ENCODE results near the gene MAP2K5. TPM values are rescaled to one million over a fixed set of nuclear protein-coding genes. Genes with fewer than 3 reads are reported as not detected.
A peak's percentile ranks its signal among the peaks of the same experiment; 100 is the strongest.

MAP2K5 gene
- polyA plus RNA-seq, 1 donor from 2014 or later: 15.2 TPM

DNA sequence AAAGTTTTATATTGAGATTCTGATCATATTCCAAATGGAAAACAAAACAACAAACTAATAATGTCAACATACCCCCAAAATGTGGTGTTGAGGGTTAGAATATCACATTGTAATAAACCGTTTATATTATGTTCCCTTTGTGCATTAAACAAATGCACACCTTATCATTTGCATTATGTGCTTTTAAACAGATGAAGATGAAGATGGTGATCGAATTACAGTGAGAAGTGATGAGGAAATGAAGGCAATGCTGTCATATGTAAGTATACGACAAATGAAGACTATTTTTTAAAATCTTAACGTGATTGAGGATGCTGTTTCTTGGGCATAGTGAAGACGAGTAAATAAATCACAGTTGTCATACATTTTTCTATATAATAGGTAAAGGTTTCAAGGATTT, 20.6 kb downstream of the MAP2K5 start:
- Mint-ChIP-seq H3K27ac (peak overlapping the region in 1 of 3 donors; percentile 31), H3K9me3 (peaks cover 2 to 4% (median 3%) of the 10 kb centered on the region in 3 donors), H3K4me3 (no peak overlapping the region), H3K36me3 (peaks cover 4% of the 10 kb centered on the region), H3K27me3 (no peaks in the 10 kb centered on the region), H3K4me1 (peaks cover 8 to 14% (median 11%) of the 10 kb centered on the region in 3 donors)

DNA sequence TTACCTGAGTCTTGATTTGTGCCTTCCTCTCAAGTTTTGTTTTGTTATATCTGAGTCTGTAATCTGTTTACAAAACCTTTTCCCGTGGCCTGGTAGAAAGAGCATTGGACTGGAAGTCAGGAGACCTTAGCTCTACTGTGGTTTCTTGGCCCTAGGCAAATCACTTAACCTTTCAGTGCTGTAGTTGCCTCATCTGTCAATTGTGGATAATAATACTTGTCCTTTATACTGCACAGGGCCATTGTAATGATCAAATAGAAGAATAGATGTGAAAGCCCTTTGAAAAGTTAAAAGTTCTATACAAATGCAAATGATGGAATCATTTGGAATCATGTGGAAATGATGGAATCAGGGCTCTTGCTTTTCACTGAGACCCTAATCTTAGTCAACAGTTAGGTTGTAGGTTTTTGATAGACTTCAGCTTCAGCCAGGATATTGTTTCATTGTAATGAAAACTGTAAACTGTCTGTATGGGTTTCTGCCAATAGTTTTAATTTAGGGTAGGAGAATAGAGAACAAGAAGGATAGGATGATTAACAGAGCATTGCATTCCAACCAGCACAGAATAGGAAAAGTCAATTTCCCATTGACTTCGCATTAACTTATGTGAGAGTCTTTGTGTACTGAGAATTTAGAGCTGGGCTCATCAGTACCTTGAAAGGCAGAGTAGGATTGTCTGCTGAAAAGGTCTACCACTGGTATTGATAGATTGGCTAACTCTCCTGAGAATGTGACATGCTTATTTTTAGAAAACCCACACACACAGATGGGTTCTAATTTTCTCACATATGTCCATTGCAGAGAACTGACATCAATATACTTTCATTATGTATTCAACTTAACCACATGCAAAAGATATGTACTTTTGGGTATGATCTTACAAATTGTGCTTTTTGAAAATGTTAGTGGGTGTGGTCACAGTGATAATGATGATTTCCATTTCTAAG, 21.8 kb downstream of the MAP2K5 start:
- H3K27me3 Mint-ChIP-seq: no peaks in the 10 kb centered on the region
- peak overlapping the region in 1 of 4 donors; percentile 1 for H3K4me3 Mint-ChIP-seq
- peaks cover 6% of the 10 kb centered on the region for H3K36me3 Mint-ChIP-seq
- H3K9me3 Mint-ChIP-seq: no peaks in the 10 kb centered on the region
- H3K27ac Mint-ChIP-seq: no peak overlapping the region
- H3K4me1 Mint-ChIP-seq: peaks cover 8 to 14% (median 11%) of the 10 kb centered on the region in 3 donors

DNA sequence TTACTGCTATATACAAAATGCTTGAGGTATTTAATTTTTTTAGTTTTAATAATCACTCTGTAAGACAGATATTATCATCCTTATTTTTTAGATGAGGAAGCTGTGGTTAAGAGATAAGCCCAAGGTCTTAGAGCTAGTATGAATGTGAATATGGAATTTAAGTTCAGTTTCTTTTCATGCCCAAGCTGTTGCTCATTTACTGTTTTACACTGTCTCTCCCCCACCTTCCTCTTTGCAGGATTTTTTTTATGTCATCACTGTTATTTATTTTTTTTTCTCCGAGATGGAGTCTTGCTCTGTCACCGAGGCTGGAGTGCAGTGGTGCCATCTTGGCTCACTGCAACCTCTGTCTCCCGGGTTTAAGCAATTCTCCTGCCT, 22.5 kb downstream of the MAP2K5 start:
- peak overlapping the region in 1 of 4 donors; percentile 1 for H3K4me3 Mint-ChIP-seq
- peak overlapping the region in 1 of 3 donors; percentile 64 for H3K27ac Mint-ChIP-seq
- peaks cover 8 to 14% (median 11%) of the 10 kb centered on the region in 3 donors for H3K4me1 Mint-ChIP-seq
- H3K27me3 Mint-ChIP-seq: no peaks in the 10 kb centered on the region
- peaks cover 6% of the 10 kb centered on the region for H3K36me3 Mint-ChIP-seq
- no peaks in the 10 kb centered on the region for H3K9me3 Mint-ChIP-seq

GRCh38 chr15:67569668-67570067, 27.2 kb downstream of the MAP2K5 start:
- Mint-ChIP-seq H3K36me3 (peaks cover 14% of the 10 kb centered on the region), H3K4me3 (no peak overlapping the region), H3K9me3 (no peaks in the 10 kb centered on the region), H3K4me1 (peaks cover 4 to 7% (median 4%) of the 10 kb centered on the region in 3 donors), H3K27me3 (no peaks in the 10 kb centered on the region), H3K27ac (no peak overlapping the region)

GRCh38 chr15:67570875-67571647, 28.6 kb downstream of the MAP2K5 start:
- peaks cover 0 to 7% (median 0%) of the 10 kb centered on the region in 3 donors for H3K4me1 Mint-ChIP-seq
- H3K27ac Mint-ChIP-seq: no peak overlapping the region
- H3K4me3 Mint-ChIP-seq: no peak overlapping the region
- H3K27me3 Mint-ChIP-seq: no peaks in the 10 kb centered on the region
- H3K9me3 Mint-ChIP-seq: no peaks in the 10 kb centered on the region
- peaks cover 13% of the 10 kb centered on the region for H3K36me3 Mint-ChIP-seq

- no peaks in the 10 kb centered on the region for H3K27me3 Mint-ChIP-seq
- H3K36me3 Mint-ChIP-seq: peaks cover 13% of the 10 kb centered on the region
- peaks cover 0 to 7% (median 0%) of the 10 kb centered on the region in 3 donors for H3K4me1 Mint-ChIP-seq
- no peak overlapping the region for H3K27ac Mint-ChIP-seq
- H3K4me3 Mint-ChIP-seq: no peak overlapping the region
- no peaks in the 10 kb centered on the region for H3K9me3 Mint-ChIP-seq
These were observed 29.3 kb downstream of the MAP2K5 start for GRCh38 chr15:67571648-67572415.

DNA sequence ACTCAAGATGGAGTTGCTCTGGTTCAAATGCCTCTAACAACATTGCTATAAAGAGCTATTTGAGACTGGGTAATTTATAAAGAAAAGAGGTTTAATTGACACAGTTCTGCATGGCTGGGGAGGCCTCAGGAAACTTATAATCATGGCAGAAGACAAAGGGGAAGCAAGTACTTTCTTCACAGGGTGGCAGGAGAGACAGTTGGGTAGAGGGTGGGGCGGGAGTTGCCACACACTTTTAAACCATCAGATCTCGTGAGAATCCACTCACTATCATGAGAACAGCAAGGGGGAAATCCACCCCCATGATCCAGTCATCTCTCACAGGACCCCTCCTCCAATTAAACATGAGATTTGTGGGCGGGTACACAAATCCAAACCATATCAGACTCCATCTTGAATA, 30.7 kb downstream of the MAP2K5 start:
- Mint-ChIP-seq H3K4me1 (peaks cover 0 to 7% (median 0%) of the 10 kb centered on the region in 3 donors), H3K9me3 (no peaks in the 10 kb centered on the region), H3K4me3 (no peak overlapping the region), H3K36me3 (peaks cover 14% of the 10 kb centered on the region), H3K27me3 (no peaks in the 10 kb centered on the region), H3K27ac (no peak overlapping the region)

DNA sequence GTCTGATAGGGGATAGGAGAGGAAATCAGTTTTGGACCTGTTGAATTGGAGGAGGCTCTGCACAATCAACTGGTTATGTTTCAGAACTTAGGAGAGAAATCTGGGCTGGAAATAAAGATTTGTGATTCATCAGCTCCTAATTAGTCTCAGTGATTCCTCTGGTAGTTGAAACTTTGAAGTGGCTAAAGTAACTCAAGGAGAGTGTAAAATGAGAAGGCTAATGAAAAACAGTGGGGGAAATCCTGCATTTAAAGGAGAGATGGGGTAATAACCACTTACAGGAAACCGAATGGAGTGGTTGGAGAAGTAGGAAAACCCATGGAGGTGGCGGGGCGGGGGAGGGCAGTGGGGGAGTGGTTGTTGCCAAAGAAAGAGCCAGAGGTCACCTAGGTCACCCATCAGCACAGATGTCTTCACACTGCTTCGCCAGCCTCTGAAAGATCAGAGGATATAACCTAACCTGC, 32.6 kb downstream of the MAP2K5 start:
- Mint-ChIP-seq H3K27me3 (no peaks in the 10 kb centered on the region), H3K4me3 (no peak overlapping the region), H3K27ac (no peak overlapping the region), H3K36me3 (peaks cover 11% of the 10 kb centered on the region), H3K4me1 (peaks cover 0 to 7% (median 0%) of the 10 kb centered on the region in 3 donors), H3K9me3 (no peaks in the 10 kb centered on the region)

DNA sequence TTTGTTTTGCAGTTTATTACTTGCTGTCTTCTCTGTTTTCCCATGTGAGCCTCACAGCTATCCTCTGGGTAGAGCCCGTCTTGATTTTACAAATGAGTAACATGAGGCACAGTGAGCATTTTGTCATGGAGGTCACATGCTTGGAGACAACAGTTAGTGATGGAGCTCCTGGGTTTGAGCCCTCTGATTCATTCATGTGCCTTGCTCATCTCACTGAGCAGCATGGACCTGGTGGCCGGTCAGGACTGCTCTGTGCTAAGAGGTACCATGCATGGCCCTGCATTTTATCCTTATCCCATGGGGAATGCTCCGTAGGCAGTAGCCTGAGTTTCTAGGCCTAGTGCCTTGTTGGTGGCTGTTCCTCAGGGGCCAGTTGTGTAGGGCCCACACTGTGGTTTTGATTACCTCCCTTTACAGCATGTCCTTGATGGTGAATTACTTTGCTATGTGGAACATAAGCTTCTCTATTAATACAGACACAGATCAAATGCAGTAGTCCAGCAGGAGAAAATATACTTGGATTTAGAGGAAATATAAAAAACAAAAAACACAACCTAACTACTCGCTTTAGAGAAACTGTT, 35.6 kb downstream of the MAP2K5 start:
- Mint-ChIP-seq H3K9me3 (no peaks in the 10 kb centered on the region), H3K36me3 (peaks cover 4% of the 10 kb centered on the region), H3K27me3 (no peaks in the 10 kb centered on the region)

DNA sequence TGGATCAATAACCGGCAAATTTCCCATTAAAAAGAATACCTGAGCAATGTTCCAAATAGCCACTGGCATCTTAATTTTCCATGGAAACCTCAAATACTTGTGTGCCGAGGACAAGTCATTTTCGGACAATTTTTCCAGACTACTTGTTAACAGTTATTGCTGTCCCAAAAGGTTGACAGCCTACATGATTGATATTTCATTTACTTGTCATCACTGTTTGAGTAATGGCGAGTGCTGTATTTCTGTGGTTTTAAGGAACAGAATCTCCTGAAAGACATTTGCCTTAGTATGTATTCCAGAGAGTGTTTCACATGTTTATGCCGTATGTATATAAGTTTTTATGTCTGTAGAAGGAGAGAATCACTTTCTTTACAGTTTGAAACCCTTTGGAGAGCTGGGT, 36.7 kb downstream of the MAP2K5 start:
- no peaks in the 10 kb centered on the region for H3K4me1 Mint-ChIP-seq
- no peak overlapping the region for H3K27ac Mint-ChIP-seq
- H3K4me3 Mint-ChIP-seq: no peak overlapping the region

More for the DNA sequence above, 35.6 kb downstream of the MAP2K5 start:
- H3K4me3 Mint-ChIP-seq: no peak overlapping the region
- no peak overlapping the region for H3K27ac Mint-ChIP-seq
- no peaks in the 10 kb centered on the region for H3K4me1 Mint-ChIP-seq

DNA sequence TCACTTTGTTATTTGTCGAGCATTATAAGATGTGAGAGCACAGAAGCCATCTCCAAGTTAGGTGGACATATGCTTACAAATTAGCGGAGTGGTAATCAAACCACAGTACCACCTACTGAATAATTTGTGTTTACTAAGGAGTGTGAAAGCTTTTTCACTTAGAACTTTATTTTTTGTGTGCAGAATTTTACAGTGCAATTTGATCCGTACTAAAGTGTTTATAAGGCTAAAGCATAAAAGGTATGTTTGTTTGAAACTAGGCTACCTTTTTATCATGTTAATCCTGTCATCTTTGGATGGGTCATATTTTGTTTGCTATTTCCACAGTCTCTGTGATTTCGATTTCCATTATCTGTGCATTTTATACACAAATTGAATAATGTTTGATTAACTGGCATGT, 37.5 kb downstream of the MAP2K5 start:
- H3K4me3 Mint-ChIP-seq: no peak overlapping the region
- peaks cover 4% of the 10 kb centered on the region for H3K36me3 Mint-ChIP-seq
- no peaks in the 10 kb centered on the region for H3K4me1 Mint-ChIP-seq
- H3K9me3 Mint-ChIP-seq: no peaks in the 10 kb centered on the region
- H3K27ac Mint-ChIP-seq: no peak overlapping the region
- H3K27me3 Mint-ChIP-seq: no peaks in the 10 kb centered on the region

More for the DNA sequence above, 36.7 kb downstream of the MAP2K5 start:
- Mint-ChIP-seq H3K27me3 (no peaks in the 10 kb centered on the region), H3K36me3 (peaks cover 4% of the 10 kb centered on the region), H3K9me3 (no peaks in the 10 kb centered on the region)

GRCh38 chr15:67584157-67584556, 41.7 kb downstream of the MAP2K5 start:
- Mint-ChIP-seq H3K27ac (no peak overlapping the region), H3K36me3 (peaks cover 24% of the 10 kb centered on the region), H3K27me3 (no peaks in the 10 kb centered on the region), H3K4me3 (no peak overlapping the region), H3K9me3 (no peaks in the 10 kb centered on the region), H3K4me1 (no peaks in the 10 kb centered on the region)

- Mint-ChIP-seq H3K9me3 (no peaks in the 10 kb centered on the region), H3K4me1 (no peaks in the 10 kb centered on the region), H3K36me3 (peaks cover 23% of the 10 kb centered on the region), H3K27ac (no peak overlapping the region), H3K27me3 (no peaks in the 10 kb centered on the region), H3K4me3 (no peak overlapping the region)
These were observed 43.2 kb downstream of the MAP2K5 start for GRCh38 chr15:67585681-67586080.

- Mint-ChIP-seq H3K27ac (no peak overlapping the region), H3K36me3 (peaks cover 25% of the 10 kb centered on the region), H3K4me1 (peaks cover 0 to 1% (median 0%) of the 10 kb centered on the region in 3 donors), H3K27me3 (no peaks in the 10 kb centered on the region), H3K4me3 (no peak overlapping the region), H3K9me3 (no peaks in the 10 kb centered on the region)
These were observed 44.8 kb downstream of the MAP2K5 start for GRCh38 chr15:67587331-67587730.

Data from IgD-negative memory B cell (primary cell).